GM12878 (cell line): Measurements from ENCODE around the gene TMEM88. TPM values are rescaled to one million over a fixed set of nuclear protein-coding genes. Genes with fewer than 3 reads are reported as not detected.

Source experiments
- CUX1 ChIP-seq: IDR thresholded peaks from 2 replicates; pipeline ENCODE4 v1.6.1; 2012; ENCODE audit warnings: improper control_type of control experiment, low read depth, low read length; ENCODE audit not compliant: insufficient replicate concordance
- E4F1 ChIP-seq: fragments of 450-650 bp; IDR thresholded peaks from 2 replicates; pipeline ENCODE4 v1.6.1; 2018; ENCODE audit warnings: borderline replicate concordance, mild to moderate bottlenecking; ENCODE audit not compliant: partially characterized antibody
- GABPA ChIP-seq: IDR thresholded peaks from 2 replicates; pipeline ENCODE4 v1.6.1; 2014; ENCODE audit warnings: antibody characterized with exemption, low read depth, mild to moderate bottlenecking, inconsistent platforms
- HCFC1 ChIP-seq: fragments of 150-350 bp; IDR thresholded peaks from 2 replicates; pipeline ENCODE4 v1.6.1; 2014; ENCODE audit warnings: low read length
- HDGF ChIP-seq: fragments of 450-650 bp; IDR thresholded peaks from 2 replicates; pipeline ENCODE4 v1.6.1; 2016; ENCODE audit warnings: antibody characterized with exemption
- IKZF2 ChIP-seq, 2 experiments: fragments of 450-650 bp; IDR thresholded peaks; 2 replicates each; pipeline ENCODE4 v1.6.1; 2017; ENCODE audit warnings: mild to moderate bottlenecking in 2 of 2, moderate library complexity in 2 of 2
- NR2C2 ChIP-seq: IDR thresholded peaks from 2 replicates; pipeline ENCODE4 v1.6.1; 2011; ENCODE audit warnings: borderline replicate concordance, low read depth; ENCODE audit not compliant: control insufficient read depth, insufficient read length
- PML ChIP-seq: IDR thresholded peaks from 2 replicates; pipeline ENCODE4 v1.6.1; 2012; ENCODE audit warnings: low read length, inconsistent platforms
- RAD21 ChIP-seq: IDR thresholded peaks from 2 replicates; pipeline ENCODE4 v1.6.1; 2011; ENCODE audit warnings: mild to moderate bottlenecking, low read depth, low read length, moderate library complexity; ENCODE audit not compliant: insufficient read depth
- RBBP5 ChIP-seq: fragments of 200-600 bp; sonication (generic); conservative IDR thresholded peaks from 2 replicates; pipeline ENCODE4 v1.6.1; 2016
- RELA ChIP-seq: fragments of 450-650 bp; IDR thresholded peaks from 2 replicates; pipeline ENCODE4 v1.8.0; 2014; ENCODE audit warnings: borderline replicate concordance; ENCODE audit not compliant: partially characterized antibody
- SMAD5 ChIP-seq: IDR thresholded peaks from 2 replicates; pipeline ENCODE4 v1.6.1; 2016; ENCODE audit warnings: antibody characterized with exemption, low read depth
- SMC3 ChIP-seq: IDR thresholded peaks from 2 replicates; pipeline ENCODE4 v1.6.1; 2011; ENCODE audit warnings: low read length, improper control_type of control experiment, borderline replicate concordance
- ZBTB11 ChIP-seq: fragments of 450-650 bp; formaldehyde crosslinking; IDR thresholded peaks from 2 replicates; pipeline ENCODE4 v1.5.0; 2022; ENCODE audit warnings: mild to moderate bottlenecking, missing genetic modification characterization
- polyA plus RNA-seq, 11 experiments: library from polyadenylated mRNA; depleted of rRNA in 4 of 11; unstranded in 6 of 11; stranded (reverse) in 5 of 11; fragments of >200 nt; fragmentation: Nextera tagmentation in 4 of 11; fragmentation: Illumina TruSeq in 1 of 11; extraction: Ambion mirVana in 4 of 11; extraction: Trizol in 1 of 11; gene quantifications; 1 replicate in 1 of 11; 2 replicates in 10 of 11; pipeline versions ENCODE4 v1.2.1 to v1.2.3, GENCODE V29; 2011 to 2016; ENCODE audit warnings: inconsistent platforms in 2 of 11, missing spikeins in 2 of 11, low read depth in 1 of 11
- total RNA-seq, 4 experiments: library from RNA; depleted of rRNA in 3 of 4; stranded (reverse); fragments of >200 nt in 3 of 4; fragmentation: Illumina TruSeq in 1 of 4; extraction: Trizol in 1 of 4; gene quantifications; 2 replicates each; pipeline versions ENCODE4 v1.2.1 to v1.2.3, GENCODE V29; 2013 to 2021

TMEM88 gene
- total and polyA plus RNA-seq, 10 of the 15 experiments (the other 5 are each of a cell fraction or from before 2014, with no cell fraction given), result 0.21 to 2.2 (median 0.62) TPM; not detected in 5

GRCh38 chr17:7834957-7835813 is 19.7 kb upstream of the TMEM88 start (continued):
- TF ChIP-seq CUX1 (no peak), HCFC1 (no peak; the same call in 1 of the 2 replicates), SMAD5 (no peak), RAD21 (peak; percentile 78), RELA (peak; percentile 54), GABPA (no peak), NR2C2 (no peak), SMC3 (peak; percentile 74), IKZF2 (IDR thresholded peaks at IDR 0.05) (peak; percentile 85 to 87), HDGF (peak; percentile 85), PML (no peak), E4F1 (peak; percentile 57), RBBP5 (no peak), ZBTB11 (CRISPR knock-in tag) (no peak)
